HL-60 (cell line): ENCODE data around the gene SPTSSB.

Experiments used
- DNase-seq, 2 experiments: peaks; one replicate each; pipeline ENCODE4 v3.0.0-alpha.2; 2010 to 2020; ENCODE audit warnings: low read depth in 1 of 2, low spot score in 1 of 2
- H3K27ac ChIP-seq: fragments of 250-450 bp; sonication (Bioruptor Pico); replicated peaks from 2 replicates; pipeline ENCODE4 v1.5.1; 2020; ENCODE audit warnings: mild to moderate bottlenecking, moderate library complexity
- H3K27me3 ChIP-seq: fragments of 250-450 bp; sonication (Bioruptor Pico); 2 replicates; pipeline ENCODE4 v1.5.1; 2021; ENCODE audit warnings: mild to moderate bottlenecking, moderate library complexity; ENCODE audit not compliant: insufficient read depth, poor library complexity, severe bottlenecking
- H3K4me3 ChIP-seq: replicated peaks from 2 replicates; pipeline ENCODE4 v1.5.1; 2011; ENCODE audit warnings: mild to moderate bottlenecking, control low read depth, low read length; ENCODE audit not compliant: insufficient read depth
- GABPA ChIP-seq: IDR thresholded peaks from 2 replicates; pipeline ENCODE4 v1.6.1; 2012; ENCODE audit warnings: low read depth
- POLR2AphosphoS5 ChIP-seq: IDR thresholded peaks from 2 replicates; pipeline ENCODE4 v1.6.1; 2012; ENCODE audit warnings: low read depth
- SPI1 ChIP-seq: IDR thresholded peaks from 2 replicates; pipeline ENCODE4 v1.6.1; 2012; ENCODE audit warnings: low read depth, mild to moderate bottlenecking, borderline replicate concordance
- TF ChIP-seq, protein P1 (sequence below): IDR thresholded peaks from 2 replicates; pipeline ENCODE4 v1.6.1; 2012; ENCODE audit warnings: low read depth; ENCODE audit not compliant: insufficient replicate concordance
- TF ChIP-seq, protein P2 (sequence below): IDR thresholded peaks from one replicate; pipeline ENCODE4 v1.5.1; 2011; ENCODE audit warnings: low read length, control low read depth, inconsistent platforms; ENCODE audit not compliant: insufficient read depth

Gene SPTSSB

GRCh38 chr3:161296814-161297213, 74.5 kb downstream of the SPTSSB start:
- TF ChIP-seq, protein P1, sequence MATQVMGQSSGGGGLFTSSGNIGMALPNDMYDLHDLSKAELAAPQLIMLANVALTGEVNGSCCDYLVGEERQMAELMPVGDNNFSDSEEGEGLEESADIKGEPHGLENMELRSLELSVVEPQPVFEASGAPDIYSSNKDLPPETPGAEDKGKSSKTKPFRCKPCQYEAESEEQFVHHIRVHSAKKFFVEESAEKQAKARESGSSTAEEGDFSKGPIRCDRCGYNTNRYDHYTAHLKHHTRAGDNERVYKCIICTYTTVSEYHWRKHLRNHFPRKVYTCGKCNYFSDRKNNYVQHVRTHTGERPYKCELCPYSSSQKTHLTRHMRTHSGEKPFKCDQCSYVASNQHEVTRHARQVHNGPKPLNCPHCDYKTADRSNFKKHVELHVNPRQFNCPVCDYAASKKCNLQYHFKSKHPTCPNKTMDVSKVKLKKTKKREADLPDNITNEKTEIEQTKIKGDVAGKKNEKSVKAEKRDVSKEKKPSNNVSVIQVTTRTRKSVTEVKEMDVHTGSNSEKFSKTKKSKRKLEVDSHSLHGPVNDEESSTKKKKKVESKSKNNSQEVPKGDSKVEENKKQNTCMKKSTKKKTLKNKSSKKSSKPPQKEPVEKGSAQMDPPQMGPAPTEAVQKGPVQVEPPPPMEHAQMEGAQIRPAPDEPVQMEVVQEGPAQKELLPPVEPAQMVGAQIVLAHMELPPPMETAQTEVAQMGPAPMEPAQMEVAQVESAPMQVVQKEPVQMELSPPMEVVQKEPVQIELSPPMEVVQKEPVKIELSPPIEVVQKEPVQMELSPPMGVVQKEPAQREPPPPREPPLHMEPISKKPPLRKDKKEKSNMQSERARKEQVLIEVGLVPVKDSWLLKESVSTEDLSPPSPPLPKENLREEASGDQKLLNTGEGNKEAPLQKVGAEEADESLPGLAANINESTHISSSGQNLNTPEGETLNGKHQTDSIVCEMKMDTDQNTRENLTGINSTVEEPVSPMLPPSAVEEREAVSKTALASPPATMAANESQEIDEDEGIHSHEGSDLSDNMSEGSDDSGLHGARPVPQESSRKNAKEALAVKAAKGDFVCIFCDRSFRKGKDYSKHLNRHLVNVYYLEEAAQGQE = no peak
- TF ChIP-seq GABPA = no peak
- no peak for TF ChIP-seq SPI1
- no peak for TF ChIP-seq POLR2AphosphoS5
- TF ChIP-seq, protein P2, sequence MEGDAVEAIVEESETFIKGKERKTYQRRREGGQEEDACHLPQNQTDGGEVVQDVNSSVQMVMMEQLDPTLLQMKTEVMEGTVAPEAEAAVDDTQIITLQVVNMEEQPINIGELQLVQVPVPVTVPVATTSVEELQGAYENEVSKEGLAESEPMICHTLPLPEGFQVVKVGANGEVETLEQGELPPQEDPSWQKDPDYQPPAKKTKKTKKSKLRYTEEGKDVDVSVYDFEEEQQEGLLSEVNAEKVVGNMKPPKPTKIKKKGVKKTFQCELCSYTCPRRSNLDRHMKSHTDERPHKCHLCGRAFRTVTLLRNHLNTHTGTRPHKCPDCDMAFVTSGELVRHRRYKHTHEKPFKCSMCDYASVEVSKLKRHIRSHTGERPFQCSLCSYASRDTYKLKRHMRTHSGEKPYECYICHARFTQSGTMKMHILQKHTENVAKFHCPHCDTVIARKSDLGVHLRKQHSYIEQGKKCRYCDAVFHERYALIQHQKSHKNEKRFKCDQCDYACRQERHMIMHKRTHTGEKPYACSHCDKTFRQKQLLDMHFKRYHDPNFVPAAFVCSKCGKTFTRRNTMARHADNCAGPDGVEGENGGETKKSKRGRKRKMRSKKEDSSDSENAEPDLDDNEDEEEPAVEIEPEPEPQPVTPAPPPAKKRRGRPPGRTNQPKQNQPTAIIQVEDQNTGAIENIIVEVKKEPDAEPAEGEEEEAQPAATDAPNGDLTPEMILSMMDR = no peak
- no peaks in the 10 kb centered on the region for H3K27me3 ChIP-seq
- DNase-seq = no peak
- H3K27ac ChIP-seq = no peak overlapping the region
- H3K4me3 ChIP-seq = no peak overlapping the region

GRCh38 chr3:161295325-161295724, 76.0 kb downstream of the SPTSSB start:
- Histone ChIP-seq H3K27ac (no peak overlapping the region), H3K4me3 (no peak overlapping the region), H3K27me3 (no peaks in the 10 kb centered on the region)
- TF ChIP-seq, protein P2 = no peak
- TF ChIP-seq SPI1 = peak; percentile 69; the same call in 1 of the 2 replicates
- no peak for DNase-seq
